ENCODE results near the gene FH.

The FH gene

GRCh38 chr1:241521718-241522117, 2.2 kb upstream of the FH start:
- DNase-seq, result no peak

- no peak for DNase-seq
These were observed 518 bp upstream of the FH start for GRCh38 chr1:241520080-241520465.

- no peak for DNase-seq
These were observed 863 bp downstream of the FH start for GRCh38 chr1:241518476-241519307.

GRCh38 chr1:241513378-241513777, 6.2 kb downstream of the FH start:
- no peak for DNase-seq

- no peak for DNase-seq
These were observed 12.2 kb downstream of the FH start for GRCh38 chr1:241507189-241507863.

GRCh38 chr1:241503444-241503843, 16.1 kb downstream of the FH start:
- no peak for DNase-seq

- peak; percentile 21 for DNase-seq
These were observed 19.6 kb downstream of the FH start for GRCh38 chr1:241499910-241500309.

- DNase-seq, result no peak
These were observed 23.8 kb downstream of the FH start for GRCh38 chr1:241495741-241496140.

GRCh38 chr1:241488739-241489138, 30.8 kb downstream of the FH start:
- no peak for DNase-seq

GRCh38 chr1:241485554-241485992, 34.0 kb downstream of the FH start:
- no peak for DNase-seq

GRCh38 chr1:241485145-241485544, 34.4 kb downstream of the FH start:
- no peak for DNase-seq

- no peak for DNase-seq
These were observed 36.7 kb downstream of the FH start for GRCh38 chr1:241482761-241483250.

GRCh38 chr1:241479294-241479693, 40.3 kb downstream of the FH start:
- no peak for DNase-seq

- DNase-seq, result no peak
These were observed 43.9 kb downstream of the FH start for GRCh38 chr1:241475671-241476070.

- no peak for DNase-seq
These were observed 46.5 kb downstream of the FH start for GRCh38 chr1:241473026-241473425.

- DNase-seq, result peak; percentile 18
These were observed 48.5 kb downstream of the FH start for GRCh38 chr1:241470908-241471590.

- DNase-seq, result peak; percentile 6
These were observed 49.2 kb downstream of the FH start for GRCh38 chr1:241470361-241470760.

GRCh38 chr1:241465673-241466072, 53.9 kb downstream of the FH start:
- DNase-seq, result no peak

GRCh38 chr1:241464985-241465384, 54.6 kb downstream of the FH start:
- no peak for DNase-seq

GRCh38 chr1:241462391-241462790, 57.2 kb downstream of the FH start:
- DNase-seq, result no peak

GRCh38 chr1:241460098-241460873, 59.3 kb downstream of the FH start:
- DNase-seq, result no peak

GRCh38 chr1:241459186-241459802, 60.3 kb downstream of the FH start:
- no peak for DNase-seq
